AG10803 (cell line): ENCODE data around the gene UMPS.

Source experiments
- DNase-seq: peaks from one replicate; pipeline ENCODE4 v3.0.0; 2010; ENCODE audit warnings: low read depth
- H3K4me3 ChIP-seq: 2 replicates; pipeline ENCODE4 v1.5.1; 2011; ENCODE audit warnings: mild to moderate bottlenecking, low read length, control low read depth
- TF ChIP-seq, protein P1 (sequence below): conservative IDR thresholded peaks from 2 replicates; pipeline ENCODE4 v1.5.1; 2011; ENCODE audit warnings: mild to moderate bottlenecking, low read length, control low read depth, inconsistent platforms

The UMPS gene

DNA sequence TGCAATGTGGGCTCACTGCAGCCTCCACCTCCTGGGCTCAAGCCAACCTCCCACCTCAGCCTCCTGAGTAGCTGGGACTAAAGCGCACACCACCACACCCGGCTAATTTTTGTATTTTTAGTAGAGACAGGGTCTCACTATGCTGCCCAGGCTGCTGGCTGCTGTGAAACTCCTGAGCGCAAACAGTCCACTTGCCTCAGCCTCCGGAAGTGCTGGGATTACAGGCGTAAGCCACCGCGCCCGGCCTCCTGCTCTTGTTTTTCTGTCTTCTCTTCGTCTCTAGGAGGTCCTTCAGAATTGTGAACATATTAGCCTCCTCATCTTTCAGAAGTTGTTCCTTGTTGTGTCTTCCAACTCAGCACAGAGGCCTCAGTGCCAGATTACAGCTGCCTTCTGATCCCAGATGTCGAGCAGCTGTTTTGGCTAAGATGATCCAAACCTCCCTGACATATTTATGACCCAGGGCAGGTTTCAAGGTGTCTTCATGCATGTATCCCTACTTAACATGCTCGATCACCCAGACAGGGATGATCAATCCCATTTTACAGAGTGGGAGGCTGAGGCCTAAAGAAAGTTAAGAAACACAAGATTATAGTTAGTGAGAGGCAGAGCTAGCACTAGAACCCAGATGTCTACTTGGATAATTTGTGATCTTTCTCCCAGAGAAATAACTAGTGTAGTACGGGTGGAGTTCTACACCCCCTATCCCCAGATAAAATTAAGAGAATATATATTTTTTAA lies 32.1 kb upstream of the UMPS start:
- no peak for DNase-seq
- TF ChIP-seq, protein P1, sequence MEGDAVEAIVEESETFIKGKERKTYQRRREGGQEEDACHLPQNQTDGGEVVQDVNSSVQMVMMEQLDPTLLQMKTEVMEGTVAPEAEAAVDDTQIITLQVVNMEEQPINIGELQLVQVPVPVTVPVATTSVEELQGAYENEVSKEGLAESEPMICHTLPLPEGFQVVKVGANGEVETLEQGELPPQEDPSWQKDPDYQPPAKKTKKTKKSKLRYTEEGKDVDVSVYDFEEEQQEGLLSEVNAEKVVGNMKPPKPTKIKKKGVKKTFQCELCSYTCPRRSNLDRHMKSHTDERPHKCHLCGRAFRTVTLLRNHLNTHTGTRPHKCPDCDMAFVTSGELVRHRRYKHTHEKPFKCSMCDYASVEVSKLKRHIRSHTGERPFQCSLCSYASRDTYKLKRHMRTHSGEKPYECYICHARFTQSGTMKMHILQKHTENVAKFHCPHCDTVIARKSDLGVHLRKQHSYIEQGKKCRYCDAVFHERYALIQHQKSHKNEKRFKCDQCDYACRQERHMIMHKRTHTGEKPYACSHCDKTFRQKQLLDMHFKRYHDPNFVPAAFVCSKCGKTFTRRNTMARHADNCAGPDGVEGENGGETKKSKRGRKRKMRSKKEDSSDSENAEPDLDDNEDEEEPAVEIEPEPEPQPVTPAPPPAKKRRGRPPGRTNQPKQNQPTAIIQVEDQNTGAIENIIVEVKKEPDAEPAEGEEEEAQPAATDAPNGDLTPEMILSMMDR, result no peak
- H3K4me3 ChIP-seq, result no peak overlapping the region

DNA sequence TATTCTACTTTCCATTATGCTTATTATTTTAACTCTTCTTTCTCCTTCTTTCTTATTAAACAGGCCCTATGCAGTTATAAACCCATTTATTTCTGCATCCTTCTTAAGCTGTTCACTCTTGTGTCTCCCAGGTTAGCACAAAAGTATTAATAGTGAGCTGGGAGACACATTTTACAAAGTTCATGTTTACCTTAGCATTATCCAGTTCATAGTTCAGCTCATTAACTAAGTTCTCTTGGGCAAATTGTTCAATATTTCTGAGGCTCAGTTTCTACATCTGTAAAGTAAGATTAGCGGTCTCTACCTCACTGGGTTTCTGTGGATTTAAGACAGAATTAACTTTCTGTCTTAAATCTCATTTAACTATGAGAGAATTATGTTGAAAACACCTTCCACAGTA lies 31.2 kb upstream of the UMPS start:
- no peak overlapping the region for H3K4me3 ChIP-seq
- TF ChIP-seq, protein P1, result no peak
- DNase-seq, result no peak

DNA sequence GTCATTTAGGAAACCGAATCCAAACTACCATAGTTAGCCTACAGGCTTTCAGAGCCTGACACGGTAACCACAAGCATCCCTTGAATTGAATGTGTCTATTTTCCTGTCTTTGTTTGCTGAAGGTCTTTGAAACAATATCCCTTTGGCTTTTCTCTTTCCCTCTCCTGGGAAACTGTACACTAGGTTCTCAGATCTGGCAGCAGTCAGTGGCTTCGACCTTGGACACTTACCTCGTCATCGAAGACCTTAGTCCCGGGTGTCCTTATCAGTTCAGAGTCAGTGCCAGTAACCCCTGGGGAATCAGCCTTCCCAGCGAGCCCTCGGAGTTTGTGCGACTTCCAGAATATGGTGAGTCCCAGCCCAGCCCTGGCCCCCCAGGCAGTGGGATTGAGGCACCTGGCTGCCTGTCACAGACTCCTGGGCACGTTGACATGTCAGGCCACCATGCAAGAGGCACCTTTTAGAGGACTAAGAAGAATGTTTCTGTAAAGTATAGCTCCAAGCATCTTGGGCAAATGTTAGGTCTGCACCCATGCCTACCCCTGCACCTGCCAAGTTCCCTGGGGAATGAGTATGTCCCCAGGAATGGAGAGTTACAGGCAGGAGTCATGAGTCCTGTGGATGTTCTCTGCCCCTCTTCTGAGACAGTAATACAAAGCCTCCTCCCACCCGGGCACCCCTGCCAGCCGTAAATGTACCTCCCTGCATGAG lies 30.4 kb upstream of the UMPS start:
- DNase-seq, result no peak
- H3K4me3 ChIP-seq, result no peak overlapping the region
- TF ChIP-seq, protein P1, result no peak

DNA sequence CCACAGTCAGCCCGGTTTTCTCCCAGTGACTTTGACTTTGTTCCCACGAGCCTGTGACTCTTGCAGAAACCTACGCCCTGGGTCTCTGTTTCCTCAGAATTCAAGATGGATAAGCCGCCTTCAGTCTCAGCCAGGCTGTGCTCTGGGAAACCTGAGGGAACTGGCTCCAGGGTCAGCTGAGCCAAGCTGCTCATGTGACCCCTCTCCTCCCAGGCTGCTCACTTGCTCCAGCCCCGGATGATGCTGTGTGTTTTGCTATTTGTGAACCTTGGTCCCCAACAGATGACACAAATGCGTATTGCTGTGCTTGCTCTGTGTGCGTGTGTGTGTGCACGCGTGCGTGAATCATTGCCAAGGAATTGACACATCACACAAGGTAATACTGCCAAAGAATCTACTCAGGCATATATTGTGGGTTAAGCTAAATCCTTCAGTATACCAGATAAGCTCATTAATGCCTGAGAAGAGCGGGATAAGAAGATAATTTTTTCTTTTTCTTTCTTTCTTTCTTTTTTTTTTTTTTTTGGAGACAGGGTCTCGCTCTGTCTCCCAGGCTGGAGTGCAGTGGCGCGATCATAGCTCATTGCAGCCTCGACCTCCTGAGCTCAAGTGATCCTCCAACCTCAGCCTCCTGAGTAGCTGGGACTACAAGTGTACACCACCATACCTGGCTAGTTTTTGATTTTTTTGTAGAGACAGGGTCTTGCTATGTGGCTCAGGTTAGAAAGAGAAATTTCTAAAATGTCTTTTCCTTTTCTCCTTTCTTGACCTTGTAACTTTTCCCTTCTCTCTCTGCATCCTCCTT lies 29.2 kb upstream of the UMPS start:
- peak; percentile 29 for DNase-seq

DNA sequence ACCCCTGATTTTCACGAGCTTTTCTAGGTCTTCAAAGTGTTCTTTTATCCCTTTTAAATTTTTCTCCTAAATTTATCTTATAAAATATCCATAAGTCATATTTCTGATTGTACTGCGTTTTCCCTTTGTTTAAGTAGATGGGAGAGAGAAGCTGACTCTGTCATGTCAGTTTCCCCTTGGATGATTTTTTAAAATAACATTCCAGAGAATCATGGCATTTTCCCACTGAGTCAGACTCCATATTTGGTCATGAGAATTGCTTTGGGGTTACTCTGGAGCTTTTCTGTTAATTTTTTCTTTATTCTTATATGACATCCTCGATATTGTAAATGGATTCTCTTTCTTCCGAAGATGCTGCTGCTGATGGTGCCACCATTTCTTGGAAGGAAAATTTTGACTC lies 28.6 kb upstream of the UMPS start:
- H3K4me3 ChIP-seq, result no peak overlapping the region
- DNase-seq, result peak; percentile 36
- TF ChIP-seq, protein P1, result no peak

More for the DNA sequence above, 29.2 kb upstream of the UMPS start:
- TF ChIP-seq, protein P1, result no peak
- no peak overlapping the region for H3K4me3 ChIP-seq

DNA sequence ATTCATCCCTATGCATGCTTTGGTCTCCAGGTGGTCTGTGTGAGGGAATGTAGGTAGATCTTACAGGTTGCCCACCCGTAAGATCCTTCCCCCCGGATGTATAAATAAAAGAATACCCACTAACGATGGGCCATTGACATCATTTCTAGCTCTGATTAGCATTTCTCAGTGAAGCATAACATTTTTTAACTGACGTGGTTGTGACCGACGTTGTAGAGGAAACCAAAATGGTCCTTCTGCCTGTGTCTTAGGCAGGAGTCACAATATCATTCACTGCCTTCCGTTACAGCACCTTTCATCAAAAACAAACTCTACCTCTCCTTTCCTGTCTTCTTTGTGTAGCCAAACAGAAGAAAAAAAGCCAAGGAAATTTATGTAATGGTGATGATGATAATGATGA lies 27.3 kb upstream of the UMPS start:
- no peak for DNase-seq
- TF ChIP-seq, protein P1, result no peak
- no peak overlapping the region for H3K4me3 ChIP-seq
